MM.1S (cell line): ENCODE measurements around the gene TNK2.

Source experiments
- DNase-seq: peaks from one replicate; pipeline ENCODE4 v3.0.0-alpha.2; 2015
- H2AFZ ChIP-seq: fragments of 300-600 bp; sonication (generic); 2 replicates; pipeline ENCODE4 v1.6.0; 2016; ENCODE audit warnings: antibody characterized with exemption, low read length
- H3F3A ChIP-seq: fragments of 300-600 bp; sonication (generic); 2 replicates; pipeline ENCODE4 v1.6.1; 2016; ENCODE audit warnings: mild to moderate bottlenecking, antibody characterized with exemption, low read length, moderate library complexity, mixed read lengths; ENCODE audit not compliant: insufficient read depth
- H3K27ac ChIP-seq: fragments of 300-600 bp; sonication (generic); 2 replicates; pipeline ENCODE4 v1.5.1; 2016; ENCODE audit warnings: mild to moderate bottlenecking, low read length
- H3K27me3 ChIP-seq: fragments of 300-600 bp; sonication (generic); replicated peaks from 2 replicates; pipeline ENCODE4 v1.6.0; 2016; ENCODE audit warnings: low read length; ENCODE audit not compliant: insufficient read depth
- H3K36me3 ChIP-seq: fragments of 300-600 bp; sonication (generic); replicated peaks from 2 replicates; pipeline ENCODE4 v1.6.1; 2016; ENCODE audit warnings: mild to moderate bottlenecking, low read length, mixed read lengths; ENCODE audit not compliant: insufficient read depth
- H3K4me1 ChIP-seq: fragments of 300-600 bp; sonication (generic); 2 replicates; pipeline ENCODE4 v1.6.1; 2016; ENCODE audit warnings: low read length, mixed read lengths
- H3K4me2 ChIP-seq: fragments of 300-600 bp; sonication (generic); 2 replicates; pipeline ENCODE4 v1.6.0; 2016; ENCODE audit warnings: low read depth, low read length
- H3K4me3 ChIP-seq: fragments of 300-600 bp; sonication (generic); 2 replicates; pipeline ENCODE4 v1.5.1; 2016; ENCODE audit warnings: low read length, mixed read lengths
- H3K79me2 ChIP-seq: fragments of 300-600 bp; sonication (generic); 2 replicates; pipeline ENCODE4 v1.6.1; 2016; ENCODE audit warnings: mixed run types, low read length, mixed read lengths
- H3K9ac ChIP-seq: fragments of 300-600 bp; sonication (generic); 2 replicates; pipeline ENCODE4 v1.6.1; 2016; ENCODE audit warnings: low read length, mixed read lengths
- H3K9me2 ChIP-seq: fragments of 300-600 bp; sonication (generic); replicated peaks from 2 replicates; pipeline ENCODE4 v1.6.1; 2016; ENCODE audit warnings: mild to moderate bottlenecking, low read length, mixed read lengths; ENCODE audit not compliant: insufficient read depth
- H3K9me3 ChIP-seq: fragments of 300-600 bp; sonication (generic); replicated peaks from 2 replicates; pipeline ENCODE4 v1.6.1; 2016; ENCODE audit warnings: mild to moderate bottlenecking, low read length, mixed read lengths; ENCODE audit not compliant: insufficient read depth
- H4K20me1 ChIP-seq: fragments of 300-600 bp; sonication (generic); 2 replicates; pipeline ENCODE4 v1.6.1; 2016; ENCODE audit warnings: mild to moderate bottlenecking, low read length, moderate library complexity, mixed read lengths; ENCODE audit not compliant: insufficient read depth
- CTCF ChIP-seq: fragments of 300-600 bp; sonication (generic); IDR thresholded peaks from 2 replicates; pipeline ENCODE4 v1.5.1; 2016; ENCODE audit warnings: antibody characterized with exemption, low read length, mixed read lengths
- EZH2 ChIP-seq: fragments of 300-600 bp; sonication (generic); optimal IDR thresholded peaks from 2 replicates; pipeline ENCODE3; 2017; ENCODE audit warnings: low read depth, mild to moderate bottlenecking, antibody characterized with exemption, low read length, mixed read lengths
- EZH2phosphoT487 ChIP-seq: fragments of 300-600 bp; sonication (generic); IDR thresholded peaks from 2 replicates; pipeline ENCODE4 v1.6.1; 2018; ENCODE audit warnings: antibody characterized with exemption, low read length

The TNK2 gene

DNA sequence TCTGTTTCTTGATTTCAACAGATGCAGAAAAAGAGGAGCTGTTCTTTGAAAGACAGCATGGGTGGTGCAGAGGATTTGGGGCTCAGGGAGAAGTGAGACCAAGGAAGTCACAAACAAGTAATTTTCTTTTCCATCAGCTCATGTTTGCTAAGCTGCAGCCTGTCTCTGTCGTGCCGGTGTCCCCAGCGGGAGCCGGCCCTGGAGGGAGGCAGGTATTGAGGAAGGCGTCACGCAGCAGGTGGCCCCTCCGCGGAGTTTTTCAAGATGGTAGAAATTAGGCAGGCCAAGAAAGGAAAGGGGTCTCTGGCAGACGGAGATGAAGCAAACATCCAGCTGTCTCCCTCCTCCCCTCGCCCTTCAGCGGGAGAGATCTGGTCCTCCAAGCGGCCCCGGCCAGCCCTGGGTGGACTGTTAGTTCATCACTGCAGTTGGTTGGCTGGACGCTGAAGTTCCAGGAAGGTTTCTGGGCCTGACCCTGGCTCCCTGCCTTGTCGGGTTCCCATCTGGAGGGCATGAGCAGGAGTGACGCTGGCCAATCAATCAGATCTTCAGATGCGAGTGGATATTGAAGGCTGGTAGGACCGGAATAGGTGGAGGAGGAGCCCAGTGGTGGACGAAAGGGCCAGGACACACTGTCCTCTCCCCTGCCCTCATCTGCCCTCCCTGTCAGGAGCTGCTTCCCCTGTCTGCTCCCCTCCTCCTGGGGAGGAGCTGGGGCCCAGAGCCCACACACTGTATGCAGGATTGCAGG lies 68.9 kb downstream of the TNK2 start:
- Histone ChIP-seq H3K79me2 (no peaks in the 10 kb centered on the region), H3K36me3 (no peaks in the 10 kb centered on the region), H2AFZ (peak overlapping the region; percentile 11; the same call in 1 of the 2 replicates), H3K9ac (no peak overlapping the region), H3K27me3 (peaks cover 41% of the 10 kb centered on the region), H3K4me1 (no peaks in the 10 kb centered on the region), H3K9me2 (no peaks in the 10 kb centered on the region), H3F3A (no peaks in the 10 kb centered on the region), H3K27ac (no peak overlapping the region), H3K4me2 (no peak overlapping the region), H3K4me3 (no peak overlapping the region), H4K20me1 (no peaks in the 10 kb centered on the region), H3K9me3 (no peaks in the 10 kb centered on the region)
- no peak for TF ChIP-seq EZH2phosphoT487
- TF ChIP-seq CTCF, result no peak
- no peak for TF ChIP-seq EZH2
- DNase-seq, result no peak

DNA sequence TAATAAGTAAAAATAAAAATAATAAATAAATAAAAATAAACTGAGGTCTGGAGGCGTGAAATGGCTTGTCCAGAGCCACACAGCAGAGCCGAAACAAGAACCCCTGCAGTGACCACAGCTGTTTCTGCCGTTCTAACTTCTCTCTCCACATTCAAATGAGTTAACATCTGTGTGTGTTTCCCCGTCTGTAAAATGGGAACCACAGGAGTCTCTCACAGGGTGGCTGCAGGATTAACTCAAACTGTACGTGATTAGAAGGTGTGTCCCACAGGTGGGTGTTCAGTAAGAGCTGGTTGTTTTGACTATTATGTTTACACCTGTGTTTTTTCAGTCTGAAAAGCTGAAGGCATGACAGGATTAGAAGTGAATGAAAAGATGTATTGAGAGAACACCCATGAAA lies 69.6 kb downstream of the TNK2 start:
- no peak for TF ChIP-seq EZH2phosphoT487
- TF ChIP-seq CTCF, result no peak
- no peak for TF ChIP-seq EZH2
- Histone ChIP-seq H2AFZ (no peak overlapping the region), H3K9me2 (no peaks in the 10 kb centered on the region), H4K20me1 (no peaks in the 10 kb centered on the region), H3K27ac (no peak overlapping the region), H3K4me3 (no peak overlapping the region), H3K9me3 (no peaks in the 10 kb centered on the region), H3K36me3 (no peaks in the 10 kb centered on the region), H3K9ac (no peak overlapping the region), H3F3A (no peaks in the 10 kb centered on the region), H3K4me2 (no peak overlapping the region), H3K79me2 (no peaks in the 10 kb centered on the region), H3K4me1 (no peaks in the 10 kb centered on the region), H3K27me3 (peaks cover 34% of the 10 kb centered on the region)
- DNase-seq, result no peak

- TF ChIP-seq EZH2phosphoT487 (no peak), CTCF (no peak), EZH2 (no peak)
- H3K79me2 ChIP-seq, result no peaks in the 10 kb centered on the region
- H3K4me3 ChIP-seq, result no peak overlapping the region
- H3K27ac ChIP-seq, result no peak overlapping the region
- H3K36me3 ChIP-seq, result no peaks in the 10 kb centered on the region
- peaks cover 41% of the 10 kb centered on the region for H3K27me3 ChIP-seq
- H3F3A ChIP-seq, result no peaks in the 10 kb centered on the region
- no peak overlapping the region for H3K4me2 ChIP-seq
- DNase-seq, result no peak
- no peaks in the 10 kb centered on the region for H4K20me1 ChIP-seq
- H3K9me3 ChIP-seq, result no peaks in the 10 kb centered on the region
- H3K4me1 ChIP-seq, result no peaks in the 10 kb centered on the region
- H2AFZ ChIP-seq, result no peak overlapping the region
- H3K9me2 ChIP-seq, result no peaks in the 10 kb centered on the region
- H3K9ac ChIP-seq, result no peak overlapping the region
Observed at GRCh38 chr3:195836476-195837135, 71.7 kb downstream of the TNK2 start.
